H1 (cell line): ENCODE data around the gene CCR9. TPM values are rescaled to one million over a fixed set of nuclear protein-coding genes. Genes with fewer than 3 reads are reported as not detected.

ENCODE experiments used
- ATF2 ChIP-seq: IDR thresholded peaks from 2 replicates; pipeline ENCODE4 v1.6.1; 2012; ENCODE audit warnings: low read length, inconsistent platforms
- E2F6 ChIP-seq: IDR thresholded peaks from 2 replicates; pipeline ENCODE4 v1.6.1; 2012; ENCODE audit warnings: inconsistent platforms
- MAFK ChIP-seq: IDR thresholded peaks from 2 replicates; pipeline ENCODE4 v1.6.1; 2012; ENCODE audit warnings: low read depth, mild to moderate bottlenecking, improper control_type of control experiment, low read length
- RBBP5 ChIP-seq: IDR thresholded peaks from 2 replicates; pipeline ENCODE4 v1.7.1; 2012; ENCODE audit warnings: low read depth, mild to moderate bottlenecking, inconsistent platforms, low read length, moderate library complexity, borderline replicate concordance
- RXRA ChIP-seq: IDR thresholded peaks from 2 replicates; pipeline ENCODE4 v1.6.1; 2011; ENCODE audit warnings: low read depth, mild to moderate bottlenecking, low read length, moderate library complexity; ENCODE audit not compliant: insufficient read depth
- TAF7 ChIP-seq: optimal IDR thresholded peaks from 2 replicates; pipeline ENCODE3; 2011; ENCODE audit warnings: low read depth, mild to moderate bottlenecking, inconsistent platforms, low read length, moderate library complexity, borderline replicate concordance
- polyA plus RNA-seq, 7 experiments: library from polyadenylated mRNA; depleted of rRNA in 3 of 7; stranded (reverse) in 5 of 7; unstranded in 2 of 7; fragments of >200 nt in 5 of 7; fragments of 200-250 nt in 2 of 7; gene quantifications; 1 replicate in 5 of 7; 2 replicates in 1 of 7; 4 replicates in 1 of 7; pipeline versions ENCODE4 v1.2.1 to v1.2.3, GENCODE V29; 2011 to 2013; ENCODE audit warnings: missing spikeins in 2 of 7, mixed read lengths in 2 of 7
- total RNA-seq: library from RNA; stranded (reverse); fragmentation: NEBNext Ultra II Directional; extraction: Animal tissue kit (Norgen Biotek cat#: 25700); gene quantifications from 2 replicates; pipeline ENCODE4 v1.2.1, GENCODE V29; 2021

Gene CCR9
- total and polyA plus RNA-seq, 2 of the 8 experiments (the other 6 are each of a cell fraction or from before 2014, with no cell fraction given): not detected

- no peak for TF ChIP-seq E2F6
- no peak for TF ChIP-seq RXRA
- TF ChIP-seq ATF2: no peak
- no peak for TF ChIP-seq RBBP5
- no peak for TF ChIP-seq MAFK
- no peak for TF ChIP-seq TAF7
Observed at GRCh38 chr3:45950131-45950530, 63.8 kb downstream of the CCR9 start (continued).
